Retinal pigment epithelial cell (primary cell): ENCODE data around the gene SSTR5.

Source experiments
- DNase-seq: peaks from one replicate; pipeline ENCODE4 v3.0.0-alpha.2; 2010; ENCODE audit warnings: low read depth
- H3K4me3 ChIP-seq: 2 replicates; pipeline ENCODE4 v1.5.1; 2011; ENCODE audit warnings: mild to moderate bottlenecking, low read length, control low read depth, moderate library complexity
- TF ChIP-seq, protein P1 (sequence below): conservative IDR thresholded peaks from 2 replicates; pipeline ENCODE4 v1.5.1; 2011; ENCODE audit warnings: low read depth, low read length, control low read depth, inconsistent platforms

The SSTR5 gene

GRCh38 chr16:1067629-1068028 lies 4.9 kb upstream of the SSTR5 start:
- DNase-seq: no peak
- TF ChIP-seq, protein P1, sequence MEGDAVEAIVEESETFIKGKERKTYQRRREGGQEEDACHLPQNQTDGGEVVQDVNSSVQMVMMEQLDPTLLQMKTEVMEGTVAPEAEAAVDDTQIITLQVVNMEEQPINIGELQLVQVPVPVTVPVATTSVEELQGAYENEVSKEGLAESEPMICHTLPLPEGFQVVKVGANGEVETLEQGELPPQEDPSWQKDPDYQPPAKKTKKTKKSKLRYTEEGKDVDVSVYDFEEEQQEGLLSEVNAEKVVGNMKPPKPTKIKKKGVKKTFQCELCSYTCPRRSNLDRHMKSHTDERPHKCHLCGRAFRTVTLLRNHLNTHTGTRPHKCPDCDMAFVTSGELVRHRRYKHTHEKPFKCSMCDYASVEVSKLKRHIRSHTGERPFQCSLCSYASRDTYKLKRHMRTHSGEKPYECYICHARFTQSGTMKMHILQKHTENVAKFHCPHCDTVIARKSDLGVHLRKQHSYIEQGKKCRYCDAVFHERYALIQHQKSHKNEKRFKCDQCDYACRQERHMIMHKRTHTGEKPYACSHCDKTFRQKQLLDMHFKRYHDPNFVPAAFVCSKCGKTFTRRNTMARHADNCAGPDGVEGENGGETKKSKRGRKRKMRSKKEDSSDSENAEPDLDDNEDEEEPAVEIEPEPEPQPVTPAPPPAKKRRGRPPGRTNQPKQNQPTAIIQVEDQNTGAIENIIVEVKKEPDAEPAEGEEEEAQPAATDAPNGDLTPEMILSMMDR: no peak
- no peak overlapping the region for H3K4me3 ChIP-seq

DNA sequence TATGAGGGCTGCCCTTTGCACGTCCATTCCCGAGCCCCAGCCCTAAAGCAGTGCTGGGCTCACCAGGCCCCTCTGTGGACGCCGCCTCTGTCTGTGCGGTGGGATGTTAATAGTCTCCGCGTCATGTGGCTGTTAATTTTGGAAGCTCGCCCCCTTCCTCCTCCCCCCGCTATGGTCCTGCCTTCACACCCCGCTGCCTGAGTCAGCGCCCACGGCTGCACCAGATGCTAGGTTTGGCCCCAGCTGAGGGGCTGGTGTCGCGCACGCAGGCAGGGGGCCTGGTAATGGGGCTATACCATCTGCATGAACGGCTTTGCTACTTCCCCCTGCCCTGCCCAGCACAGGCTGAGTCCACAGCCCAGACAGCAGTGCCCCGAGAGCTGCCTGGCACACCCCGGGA lies 4.1 kb upstream of the SSTR5 start:
- no peak overlapping the region for H3K4me3 ChIP-seq
- no peak for DNase-seq

GRCh38 chr16:1069154-1069553 lies 3.4 kb upstream of the SSTR5 start:
- DNase-seq: no peak
- TF ChIP-seq, protein P1: no peak
- H3K4me3 ChIP-seq: no peak overlapping the region

More for the DNA sequence above, 4.1 kb upstream of the SSTR5 start:
- TF ChIP-seq, protein P1: no peak

GRCh38 chr16:1070084-1070863 lies 2.3 kb upstream of the SSTR5 start:
- no peak overlapping the region for H3K4me3 ChIP-seq
- TF ChIP-seq, protein P1: no peak
- no peak for DNase-seq

DNA sequence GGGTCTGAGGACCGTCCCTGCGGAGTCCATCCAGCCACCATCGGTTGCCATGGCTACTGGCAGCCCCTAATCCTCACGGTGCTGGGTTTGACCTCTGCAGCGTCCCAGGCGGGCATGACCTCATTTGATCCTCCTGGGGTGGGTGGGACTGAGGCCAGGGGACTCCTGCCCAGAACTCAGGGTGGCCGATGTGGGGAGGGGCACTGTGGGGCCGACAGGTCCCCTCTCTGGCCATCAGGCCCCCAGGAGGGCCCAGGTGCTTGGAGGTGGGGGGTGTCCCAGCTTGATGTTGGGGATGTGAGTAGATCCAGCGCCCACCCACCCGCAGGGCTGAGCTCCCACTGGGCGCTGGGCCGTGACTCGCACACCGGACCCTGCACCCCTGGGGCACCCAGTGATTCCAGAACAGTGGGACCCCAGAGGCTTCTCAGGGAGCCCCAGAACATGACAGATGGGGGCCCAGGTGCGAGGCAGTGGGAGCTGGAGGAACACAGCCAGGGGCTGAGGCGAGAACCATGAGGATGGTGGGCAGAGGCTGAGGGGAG lies 1.6 kb upstream of the SSTR5 start:
- TF ChIP-seq, protein P1: no peak

GRCh38 chr16:1071561-1072225 lies 854 bp upstream of the SSTR5 start:
- no peak for DNase-seq
- TF ChIP-seq, protein P1: no peak

More for the DNA sequence above, 1.6 kb upstream of the SSTR5 start:
- DNase-seq: no peak
- H3K4me3 ChIP-seq: no peak overlapping the region

DNA sequence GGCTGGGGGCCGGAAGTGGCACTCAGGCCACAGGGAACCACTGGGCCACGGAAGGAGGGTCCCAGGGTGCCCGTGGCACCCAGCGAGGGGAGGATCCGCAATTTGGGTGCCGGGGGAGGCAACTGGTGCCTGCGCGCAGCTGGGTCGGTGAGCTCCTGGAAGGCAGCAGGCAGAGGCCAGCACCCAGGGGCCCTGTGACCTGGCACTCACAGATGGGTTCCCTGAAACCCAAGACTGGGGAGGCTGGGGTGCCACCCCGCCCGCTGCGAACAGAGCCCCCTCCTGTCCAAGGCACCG lies 663 bp downstream of the SSTR5 start:
- TF ChIP-seq, protein P1: no peak
- H3K4me3 ChIP-seq: no peak overlapping the region
- DNase-seq: no peak

More at GRCh38 chr16:1071561-1072225, 854 bp upstream of the SSTR5 start:
- no peak overlapping the region for H3K4me3 ChIP-seq
